GM10266 (cell line): ENCODE data around the gene EPB41.
"Not testable (repeated sequence)": the region's sequence is repeated elsewhere in the genome, so short reads cannot be mapped to it uniquely, and the experiment has no call there.

Experiments used
- DNase-seq: peaks from one replicate; pipeline ENCODE4 v3.0.0; 2012; ENCODE audit errors: extremely low spot score
- CTCF ChIP-seq: IDR thresholded peaks from 2 replicates; pipeline ENCODE4 v1.5.1; 2012; ENCODE audit warnings: mild to moderate bottlenecking, low read depth; ENCODE audit not compliant: control insufficient read depth, insufficient read depth; ENCODE audit errors: missing control alignments

EPB41 gene

GRCh38 chr1:29136391-29136915 lies 222.1 kb downstream of the EPB41 start:
- TF ChIP-seq CTCF, result no peak
- DNase-seq, result no peak

GRCh38 chr1:29142714-29143113 lies 228.3 kb downstream of the EPB41 start:
- no peak for DNase-seq
- TF ChIP-seq CTCF, result no peak

- no peak for TF ChIP-seq CTCF
- DNase-seq, result no peak
Observed at GRCh38 chr1:29144178-29144577, 229.8 kb downstream of the EPB41 start.

DNA sequence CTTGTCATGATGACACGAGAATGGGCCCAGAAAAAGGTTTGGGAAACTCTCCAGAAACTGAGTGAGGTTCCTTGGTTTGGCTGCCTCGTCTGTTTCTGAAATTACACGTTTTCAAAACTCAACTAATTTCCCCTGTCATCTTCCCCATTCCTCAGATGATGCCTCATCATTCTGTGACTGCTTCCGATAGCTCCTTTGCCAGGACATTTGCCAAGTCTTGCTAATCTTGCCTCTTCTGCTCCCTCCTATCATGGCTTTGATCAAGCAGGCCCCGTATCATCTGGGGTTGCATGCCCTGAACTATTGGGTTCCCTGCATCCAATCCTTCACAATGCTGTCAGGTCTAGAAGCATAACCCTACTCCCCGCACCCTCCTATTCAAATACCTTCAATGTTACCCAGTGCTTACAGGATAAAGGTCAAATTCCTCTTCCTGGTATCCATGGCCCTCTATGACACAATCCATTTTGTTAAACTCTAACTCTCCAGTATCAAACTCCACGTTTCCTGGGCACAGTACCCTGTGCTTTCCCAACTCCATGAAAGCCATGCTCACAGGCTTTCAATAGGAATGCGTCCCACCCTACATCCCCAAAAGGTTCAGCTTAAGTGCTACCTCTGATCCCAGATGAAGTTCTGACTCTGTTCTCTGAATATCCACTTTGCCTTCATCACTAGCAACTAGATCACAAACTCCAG lies 231.5 kb downstream of the EPB41 start:
- no peak for TF ChIP-seq CTCF
- DNase-seq, result no peak

DNA sequence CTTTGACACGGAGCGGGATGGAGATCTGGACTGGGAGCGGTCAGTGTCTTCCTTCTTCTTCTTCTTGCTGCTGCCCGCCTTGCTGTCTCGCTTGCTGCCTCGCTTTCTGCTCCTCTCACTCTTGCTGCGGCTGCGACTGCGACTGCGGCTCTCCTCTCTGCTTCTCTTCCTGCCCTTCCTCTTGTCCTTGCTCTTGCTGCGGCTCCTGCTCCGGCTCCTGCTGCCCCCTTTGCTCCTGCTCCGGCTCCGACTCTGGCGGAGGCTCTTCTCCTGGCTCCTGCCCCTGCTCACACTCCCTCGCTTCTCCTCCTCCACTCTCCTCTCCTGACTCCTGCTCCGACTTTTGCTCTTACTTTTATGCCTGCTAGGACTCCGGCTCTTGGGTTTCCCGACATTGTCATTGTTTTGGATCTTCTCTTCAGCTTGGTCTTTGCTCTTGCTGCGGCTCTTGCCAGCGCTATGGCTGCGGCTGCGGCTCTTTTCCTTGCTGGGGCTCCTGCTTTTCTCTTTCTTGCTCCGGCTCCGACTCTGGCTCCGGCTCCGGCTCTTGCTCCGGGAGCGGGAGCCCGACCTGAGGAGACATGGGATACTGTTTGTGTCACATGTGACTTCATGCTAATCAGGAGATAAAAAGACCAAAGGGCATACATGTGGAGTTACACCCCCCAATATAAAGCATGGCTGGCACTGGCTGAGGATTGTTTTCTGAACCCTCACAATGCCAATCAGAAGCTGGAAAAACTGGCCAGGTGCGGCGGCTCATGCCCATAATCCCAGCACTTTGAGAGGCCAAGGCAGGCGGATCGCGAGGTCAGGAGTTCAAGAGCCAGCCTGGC lies 234.5 kb downstream of the EPB41 start:
- DNase-seq, result no peak
- no peak for TF ChIP-seq CTCF

DNA sequence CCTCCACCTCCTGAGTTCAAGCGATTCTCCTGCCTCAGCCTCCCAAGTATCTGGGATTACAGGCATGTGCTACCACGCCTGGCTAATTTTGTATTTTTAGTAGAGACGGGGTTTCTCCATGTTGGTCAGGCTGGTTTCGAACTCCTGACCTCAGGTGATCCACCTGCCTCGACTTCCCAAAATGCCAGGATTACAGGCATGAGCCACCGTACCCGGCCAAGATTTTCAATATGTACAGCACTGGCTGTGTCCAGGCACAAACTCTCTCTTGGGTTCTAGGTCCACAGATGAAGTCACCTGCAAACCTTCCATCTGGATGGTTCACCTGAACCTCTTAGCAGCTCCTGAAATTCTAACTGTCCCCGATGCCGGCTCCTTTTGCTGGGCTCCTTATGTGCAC lies 236.0 kb downstream of the EPB41 start:
- DNase-seq, result not testable (repeated sequence)

GRCh38 chr1:29152046-29152805 lies 237.9 kb downstream of the EPB41 start:
- no peak for TF ChIP-seq CTCF
- no peak for DNase-seq
